HEK293T (cell line): ENCODE measurements around the gene CPE.

Experiments used
- SP1 ChIP-seq: fragments of 450-650 bp; IDR thresholded peaks from 2 replicates; pipeline ENCODE4 v1.6.1; 2017
- SUZ12 ChIP-seq: fragments of 450-650 bp; IDR thresholded peaks from 2 replicates; pipeline ENCODE4 v1.6.1; 2016; ENCODE audit warnings: mild to moderate bottlenecking

GRCh38 chr4:165437691-165438090 lies 58.9 kb downstream of the CPE start:
- TF ChIP-seq SP1 (no peak), SUZ12 (no peak)
